WERI-Rb-1 (cell line): ENCODE results near the gene ISX.

ENCODE experiments used
- DNase-seq: peaks from one replicate; pipeline ENCODE4 v3.0.0-alpha.2; 2020
- H3K27ac ChIP-seq: fragments of 250-450 bp; sonication (Bioruptor Pico); 2 replicates; pipeline ENCODE4 v1.5.1; 2020; ENCODE audit warnings: mild to moderate bottlenecking, moderate library complexity
- H3K27me3 ChIP-seq: fragments of 250-450 bp; sonication (Bioruptor Pico); 2 replicates; pipeline ENCODE4 v1.5.1; 2021; ENCODE audit warnings: mild to moderate bottlenecking, low read depth, moderate library complexity; ENCODE audit not compliant: insufficient read depth, severe bottlenecking
- H3K36me3 ChIP-seq: fragments of 250-450 bp; sonication (Bioruptor Pico); 2 replicates; pipeline ENCODE4 v1.5.1; 2020; ENCODE audit warnings: mild to moderate bottlenecking, moderate library complexity
- H3K4me3 ChIP-seq: 2 replicates; pipeline ENCODE4 v1.5.1; 2011; ENCODE audit warnings: low read depth, mild to moderate bottlenecking, control low read depth, low read length
- H3K9me3 ChIP-seq: fragments of 250-450 bp; sonication (Bioruptor Pico); 2 replicates; pipeline ENCODE4 v1.5.1; 2021; ENCODE audit warnings: mild to moderate bottlenecking, moderate library complexity; ENCODE audit not compliant: severe bottlenecking
- TF ChIP-seq, protein P1 (sequence below): IDR thresholded peaks from 2 replicates; pipeline ENCODE4 v1.5.1; 2011; ENCODE audit warnings: low read depth, mild to moderate bottlenecking, control low read depth, inconsistent platforms, low read length

The ISX gene

DNA sequence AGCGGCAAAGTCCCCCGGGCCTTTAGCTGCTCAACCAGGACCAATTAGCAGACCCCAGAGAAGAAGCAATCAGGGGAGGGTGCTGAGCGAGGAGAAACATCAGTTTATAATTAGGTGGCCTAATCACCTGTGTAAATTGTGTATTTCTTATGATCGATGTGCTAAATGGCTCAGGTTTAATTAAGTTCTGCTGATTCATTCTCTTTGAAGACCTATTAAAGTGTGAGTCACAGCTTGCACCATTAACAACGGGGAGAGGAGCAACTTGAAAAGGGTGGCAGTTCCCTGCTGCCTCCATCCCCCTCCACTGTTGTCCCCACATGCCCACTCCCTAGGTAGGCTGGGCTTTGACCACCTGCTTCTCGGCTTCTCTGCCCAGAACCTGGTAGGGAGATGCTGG lies 10.7 kb downstream of the ISX start:
- H3K36me3 ChIP-seq = no peaks in the 10 kb centered on the region
- DNase-seq = no peak
- no peaks in the 10 kb centered on the region for H3K9me3 ChIP-seq
- H3K4me3 ChIP-seq = no peak overlapping the region
- TF ChIP-seq, protein P1, sequence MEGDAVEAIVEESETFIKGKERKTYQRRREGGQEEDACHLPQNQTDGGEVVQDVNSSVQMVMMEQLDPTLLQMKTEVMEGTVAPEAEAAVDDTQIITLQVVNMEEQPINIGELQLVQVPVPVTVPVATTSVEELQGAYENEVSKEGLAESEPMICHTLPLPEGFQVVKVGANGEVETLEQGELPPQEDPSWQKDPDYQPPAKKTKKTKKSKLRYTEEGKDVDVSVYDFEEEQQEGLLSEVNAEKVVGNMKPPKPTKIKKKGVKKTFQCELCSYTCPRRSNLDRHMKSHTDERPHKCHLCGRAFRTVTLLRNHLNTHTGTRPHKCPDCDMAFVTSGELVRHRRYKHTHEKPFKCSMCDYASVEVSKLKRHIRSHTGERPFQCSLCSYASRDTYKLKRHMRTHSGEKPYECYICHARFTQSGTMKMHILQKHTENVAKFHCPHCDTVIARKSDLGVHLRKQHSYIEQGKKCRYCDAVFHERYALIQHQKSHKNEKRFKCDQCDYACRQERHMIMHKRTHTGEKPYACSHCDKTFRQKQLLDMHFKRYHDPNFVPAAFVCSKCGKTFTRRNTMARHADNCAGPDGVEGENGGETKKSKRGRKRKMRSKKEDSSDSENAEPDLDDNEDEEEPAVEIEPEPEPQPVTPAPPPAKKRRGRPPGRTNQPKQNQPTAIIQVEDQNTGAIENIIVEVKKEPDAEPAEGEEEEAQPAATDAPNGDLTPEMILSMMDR = no peak
- H3K27ac ChIP-seq = no peak overlapping the region
- H3K27me3 ChIP-seq = no peaks in the 10 kb centered on the region

DNA sequence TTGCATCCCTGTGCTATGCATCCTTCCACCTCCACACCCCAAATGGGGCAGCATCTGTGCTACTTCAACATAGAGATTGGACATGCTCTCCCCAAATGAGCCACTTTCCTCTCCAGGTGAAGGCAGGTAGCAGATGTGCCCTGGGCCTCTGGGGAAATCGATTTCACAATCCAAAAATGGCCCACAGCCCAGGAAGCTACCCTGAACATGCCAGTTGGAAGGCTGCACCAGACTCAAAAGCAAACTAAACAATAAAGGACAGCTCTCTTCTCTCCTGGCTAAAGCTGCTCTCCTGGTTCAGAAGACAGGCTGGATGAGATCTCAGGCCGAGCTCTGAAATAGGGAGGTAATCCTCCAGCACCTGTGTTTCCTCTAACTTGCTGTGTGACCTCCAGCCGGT lies 19.7 kb downstream of the ISX start:
- Histone ChIP-seq H3K36me3 (no peaks in the 10 kb centered on the region), H3K27ac (no peak overlapping the region), H3K9me3 (no peaks in the 10 kb centered on the region), H3K27me3 (no peaks in the 10 kb centered on the region), H3K4me3 (no peak overlapping the region)
- no peak for DNase-seq
- TF ChIP-seq, protein P1 = no peak

DNA sequence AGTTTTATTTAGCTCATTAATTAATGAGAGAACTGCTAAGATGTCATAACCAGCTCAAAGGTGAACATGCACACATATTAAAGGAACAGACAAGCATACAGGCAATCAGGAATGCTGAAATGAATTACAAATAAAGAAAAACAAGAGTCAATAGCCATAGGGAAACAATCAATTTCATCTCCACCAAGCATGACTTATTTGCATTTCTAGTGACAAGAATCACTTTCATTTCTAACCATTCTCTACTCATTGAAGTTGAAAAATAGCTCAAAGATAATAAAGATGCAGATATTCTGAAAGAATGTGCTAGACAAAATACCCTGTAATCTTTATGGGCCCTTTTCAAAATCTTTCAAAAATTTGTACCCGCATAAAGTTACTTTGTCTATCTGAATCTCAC lies 23.2 kb downstream of the ISX start:
- no peak for DNase-seq
- H3K9me3 ChIP-seq = no peaks in the 10 kb centered on the region
- H3K36me3 ChIP-seq = no peaks in the 10 kb centered on the region
- no peak overlapping the region for H3K4me3 ChIP-seq
- no peak overlapping the region for H3K27ac ChIP-seq
- TF ChIP-seq, protein P1 = no peak
- no peaks in the 10 kb centered on the region for H3K27me3 ChIP-seq

DNA sequence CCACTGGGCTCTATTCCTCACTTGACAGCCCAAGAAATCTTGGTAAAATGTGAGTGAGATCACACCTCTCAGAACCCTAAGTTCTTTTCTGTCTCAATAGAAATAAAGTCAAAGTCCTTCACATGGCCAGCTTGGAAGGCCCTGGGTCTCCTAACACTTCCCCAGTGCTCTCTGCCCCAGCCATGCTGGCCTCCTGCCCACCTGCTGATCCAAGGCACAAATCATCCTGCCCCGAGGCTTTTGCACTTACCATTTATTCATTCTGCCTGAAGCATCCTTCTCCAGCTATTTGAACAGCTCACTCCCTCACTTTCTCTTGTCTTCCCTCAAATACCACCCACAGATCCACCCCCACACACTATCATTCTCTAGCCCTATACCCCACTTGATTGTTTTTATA lies 26.4 kb downstream of the ISX start:
- TF ChIP-seq, protein P1 = no peak
- Histone ChIP-seq H3K9me3 (peaks cover 3% of the 10 kb centered on the region), H3K36me3 (no peaks in the 10 kb centered on the region), H3K27me3 (no peaks in the 10 kb centered on the region), H3K4me3 (no peak overlapping the region), H3K27ac (no peak overlapping the region)
- no peak for DNase-seq

DNA sequence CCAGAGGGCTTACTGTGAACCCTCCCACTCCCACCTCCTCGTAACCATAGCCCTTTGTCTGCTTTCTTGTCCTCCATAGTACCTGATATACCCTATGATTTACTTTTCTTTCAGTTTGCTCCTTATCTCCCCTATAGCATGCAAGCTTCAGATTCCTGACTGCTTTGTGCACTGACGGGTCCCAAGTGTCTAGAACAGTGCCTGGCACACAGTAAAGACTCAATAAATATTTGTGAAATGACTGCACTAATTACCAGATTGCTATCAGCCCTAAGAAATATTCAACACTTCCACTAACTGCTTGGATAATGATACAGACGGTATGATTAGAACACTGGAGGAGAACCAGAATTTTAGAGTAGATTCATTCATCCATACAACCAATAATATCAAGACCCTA lies 33.0 kb downstream of the ISX start:
- Histone ChIP-seq H3K9me3 (peaks cover 3% of the 10 kb centered on the region), H3K27me3 (no peaks in the 10 kb centered on the region), H3K36me3 (no peaks in the 10 kb centered on the region), H3K4me3 (no peak overlapping the region), H3K27ac (no peak overlapping the region)
- TF ChIP-seq, protein P1 = no peak
- no peak for DNase-seq

DNA sequence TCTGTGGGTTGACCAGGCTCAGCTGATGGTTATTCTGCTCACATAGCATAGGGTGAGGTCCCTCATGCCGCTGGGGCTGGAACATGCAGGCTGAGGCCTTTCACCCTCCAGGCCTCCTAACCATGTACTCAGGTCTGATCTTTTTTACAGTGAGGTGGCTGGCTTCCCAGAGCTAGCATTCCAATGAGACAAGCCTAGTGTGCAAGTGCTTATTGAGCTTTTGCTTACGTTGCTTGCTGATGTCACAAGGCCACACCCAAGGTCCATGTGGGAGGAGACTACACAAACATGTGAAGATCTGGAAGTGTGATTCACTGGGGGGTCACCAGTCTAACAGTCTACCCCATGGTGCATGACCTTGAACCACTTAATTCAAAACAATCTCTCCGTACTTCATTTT lies 33.9 kb downstream of the ISX start:
- no peaks in the 10 kb centered on the region for H3K27me3 ChIP-seq
- H3K27ac ChIP-seq = no peak overlapping the region
- no peak overlapping the region for H3K4me3 ChIP-seq
- TF ChIP-seq, protein P1 = no peak
- H3K9me3 ChIP-seq = peaks cover 3% of the 10 kb centered on the region
- DNase-seq = no peak
- no peaks in the 10 kb centered on the region for H3K36me3 ChIP-seq
